ENCODE data around the gene RPL28. TPM values are rescaled to one million over a fixed set of nuclear protein-coding genes. Genes with fewer than 3 reads are reported as not detected.
A peak's percentile ranks its signal among the peaks of the same experiment; 100 is the strongest.

The RPL28 gene
- total RNA-seq, 1 donor from 2014 or later = 1,790 TPM

- no peak overlapping the region for H3K27ac Mint-ChIP-seq
- peaks cover 53% of the 10 kb centered on the region for H3K27me3 Mint-ChIP-seq (ENCODE audit: low read depth)
- peaks cover 13% of the 10 kb centered on the region for H3K4me1 Mint-ChIP-seq
- DNase-seq (ENCODE audit: low spot score in 2 of 2, unreplicated experiment in 2 of 2) = peak in 1 of 2 experiments; percentile 83
- no peak overlapping the region for H3K4me3 Mint-ChIP-seq
- TF ChIP-seq CTCF (IDR thresholded peaks at IDR 0.05; ENCODE audit: unreplicated experiment) = no peak
- H3K9me3 Mint-ChIP-seq = no peaks in the 10 kb centered on the region
- H3K36me3 Mint-ChIP-seq = no peaks in the 10 kb centered on the region
Observed at GRCh38 chr19:55437410-55437809, 51.7 kb downstream of the RPL28 start.

GRCh38 chr19:55439052-55439451 lies 53.3 kb downstream of the RPL28 start:
- Mint-ChIP-seq H3K27ac (no peak overlapping the region), H3K9me3 (no peaks in the 10 kb centered on the region), H3K36me3 (no peaks in the 10 kb centered on the region), H3K27me3 (ENCODE audit: low read depth) (peaks cover 68% of the 10 kb centered on the region), H3K4me3 (no peak overlapping the region), H3K4me1 (peaks cover 16% of the 10 kb centered on the region)
- no peak for TF ChIP-seq CTCF (IDR thresholded peaks at IDR 0.05; ENCODE audit: unreplicated experiment)
- no peak for DNase-seq (ENCODE audit: low spot score in 2 of 2, unreplicated experiment in 2 of 2)

- TF ChIP-seq CTCF (IDR thresholded peaks at IDR 0.05; ENCODE audit: unreplicated experiment) = no peak
- Mint-ChIP-seq H3K4me1 (peaks cover 16% of the 10 kb centered on the region), H3K4me3 (no peak overlapping the region), H3K27ac (no peak overlapping the region), H3K9me3 (no peaks in the 10 kb centered on the region), H3K27me3 (ENCODE audit: low read depth) (peaks cover 83% of the 10 kb centered on the region), H3K36me3 (no peaks in the 10 kb centered on the region)
- DNase-seq (ENCODE audit: low spot score in 2 of 2, unreplicated experiment in 2 of 2) = no peak
Observed at GRCh38 chr19:55440411-55441105, 54.8 kb downstream of the RPL28 start.

- DNase-seq (ENCODE audit: low spot score in 2 of 2, unreplicated experiment in 2 of 2) = no peak
- H3K9me3 Mint-ChIP-seq = no peaks in the 10 kb centered on the region
- no peak overlapping the region for H3K27ac Mint-ChIP-seq
- no peak for TF ChIP-seq CTCF (IDR thresholded peaks at IDR 0.05; ENCODE audit: unreplicated experiment)
- H3K4me1 Mint-ChIP-seq = peaks cover 16% of the 10 kb centered on the region
- H3K36me3 Mint-ChIP-seq = no peaks in the 10 kb centered on the region
- H3K4me3 Mint-ChIP-seq = no peak overlapping the region
- peaks cover 90% of the 10 kb centered on the region for H3K27me3 Mint-ChIP-seq (ENCODE audit: low read depth)
Observed at GRCh38 chr19:55441319-55441691, 55.6 kb downstream of the RPL28 start.

- no peaks in the 10 kb centered on the region for H3K36me3 Mint-ChIP-seq
- DNase-seq (ENCODE audit: low spot score in 2 of 2, unreplicated experiment in 2 of 2) = no peak
- H3K9me3 Mint-ChIP-seq = no peaks in the 10 kb centered on the region
- TF ChIP-seq CTCF (IDR thresholded peaks at IDR 0.05; ENCODE audit: unreplicated experiment) = no peak
- no peak overlapping the region for H3K4me3 Mint-ChIP-seq
- peaks cover 16% of the 10 kb centered on the region for H3K4me1 Mint-ChIP-seq
- peaks cover 90% of the 10 kb centered on the region for H3K27me3 Mint-ChIP-seq (ENCODE audit: low read depth)
- no peak overlapping the region for H3K27ac Mint-ChIP-seq
Observed at GRCh38 chr19:55441692-55442321, 56.1 kb downstream of the RPL28 start.
